CD14-positive monocyte (primary cell): ENCODE data around the gene MRPS14. TPM values are rescaled to one million over a fixed set of nuclear protein-coding genes. Genes with fewer than 3 reads are reported as not detected.

Experiments
- DNase-seq, 3 donors: peaks; one replicate each; pipeline ENCODE4 v3.0.0-alpha.2; 2011 to 2022
- H2AFZ ChIP-seq: 2 replicates; pipeline ENCODE4 v1.6.0; 2012; ENCODE audit warnings: mild to moderate bottlenecking, low read depth, low read length, inconsistent platforms; ENCODE audit not compliant: insufficient read depth, poor library complexity, severe bottlenecking
- H3K27ac ChIP-seq, 2 donors: 1 replicate in 1 of 2; 2 replicates in 1 of 2; pipeline ENCODE4 v1.5.1; 2012 to 2013; ENCODE audit warnings: low read length in 2 of 2, control low read depth in 1 of 2, inconsistent platforms in 1 of 2, low read depth in 1 of 2, mild to moderate bottlenecking in 1 of 2
- H3K27me3 ChIP-seq, 2 donors: one replicate each; pipeline versions ENCODE4 v1.6.0 to v1.6.1; 2011 to 2013; ENCODE audit warnings: low read length in 2 of 2; ENCODE audit not compliant: control insufficient read depth in 2 of 2, insufficient read depth in 2 of 2
- H3K36me3 ChIP-seq, 2 donors: replicated peaks in 1 of 2; 1 replicate in 1 of 2; 2 replicates in 1 of 2; pipeline versions ENCODE4 v1.5.1 to v1.6.1; 2012 to 2013; ENCODE audit warnings: low read length in 2 of 2, control low read depth in 1 of 2, inconsistent platforms in 1 of 2, mild to moderate bottlenecking in 1 of 2; ENCODE audit not compliant: insufficient read depth in 2 of 2, control insufficient read depth in 1 of 2
- H3K4me1 ChIP-seq, 2 donors: 1 replicate in 1 of 2; 2 replicates in 1 of 2; pipeline versions ENCODE4 v1.5.1 to v1.6.1; 2012 to 2013; ENCODE audit warnings: low read length in 2 of 2, control low read depth in 1 of 2, inconsistent platforms in 1 of 2, mild to moderate bottlenecking in 1 of 2, moderate library complexity in 1 of 2; ENCODE audit not compliant: insufficient read depth in 2 of 2, control insufficient read depth in 1 of 2
- H3K4me2 ChIP-seq: replicated peaks from 2 replicates; pipeline ENCODE3; 2012; ENCODE audit warnings: low read length, moderate library complexity, mild to moderate bottlenecking; ENCODE audit not compliant: poor library complexity, severe bottlenecking; ENCODE audit errors: extremely low read depth
- H3K4me3 ChIP-seq, 3 experiments: fragments of 200-600 bp in 1 of 3; sonication (generic) in 1 of 3; replicated peaks in 1 of 3; 1 replicate in 2 of 3; 2 replicates in 1 of 3; pipeline ENCODE4 v1.5.1; 2011 to 2013; ENCODE audit warnings: low read length in 3 of 3, mild to moderate bottlenecking in 3 of 3, control low read depth in 2 of 3, low read depth in 2 of 3, inconsistent platforms in 1 of 3, moderate library complexity in 1 of 3
- H3K79me2 ChIP-seq: 2 replicates; pipeline ENCODE4 v1.6.0; 2012; ENCODE audit warnings: mild to moderate bottlenecking, control low read depth, inconsistent platforms, low read length, moderate library complexity; ENCODE audit not compliant: insufficient read depth
- H3K9ac ChIP-seq: 2 replicates; pipeline ENCODE4 v1.6.0; 2017; ENCODE audit warnings: low read length, mild to moderate bottlenecking; ENCODE audit not compliant: insufficient read depth, poor library complexity, severe bottlenecking
- H3K9me3 ChIP-seq, 2 donors: replicated peaks in 1 of 2; 1 replicate in 1 of 2; 2 replicates in 1 of 2; pipeline versions ENCODE4 v1.5.1 to v1.6.1; 2012 to 2013; ENCODE audit warnings: low read length in 2 of 2, control low read depth in 1 of 2; ENCODE audit not compliant: control insufficient read depth in 1 of 2, insufficient read depth in 1 of 2
- H4K20me1 ChIP-seq: 2 replicates; pipeline ENCODE4 v1.6.0; 2012; ENCODE audit warnings: mild to moderate bottlenecking, low read length, control low read depth, moderate library complexity; ENCODE audit not compliant: insufficient read depth
- H3K27ac Mint-ChIP-seq, 7 donors: one replicate each; pipeline ENCODE4 v1.8.0; 2020; ENCODE audit warnings: mild to moderate bottlenecking in 7 of 7, mixed read lengths in 7 of 7, moderate library complexity in 6 of 7, inconsistent platforms in 2 of 7
- H3K27me3 Mint-ChIP-seq, 3 donors: one replicate each; pipeline ENCODE4 v1.8.0; 2021 to 2022; ENCODE audit warnings: low read depth in 3 of 3, mild to moderate bottlenecking in 3 of 3, mixed read lengths in 3 of 3, moderate library complexity in 3 of 3, inconsistent platforms in 1 of 3
- H3K36me3 Mint-ChIP-seq, 2 donors: one replicate each; pipeline ENCODE4 v1.8.0; 2020; ENCODE audit warnings: mixed read lengths in 2 of 2, inconsistent platforms in 1 of 2, mild to moderate bottlenecking in 1 of 2
- H3K4me1 Mint-ChIP-seq: one replicate; pipeline ENCODE4 v1.8.0; 2020; ENCODE audit warnings: mild to moderate bottlenecking, mixed read lengths
- H3K4me3 Mint-ChIP-seq, 2 donors: one replicate each; pipeline ENCODE4 v1.8.0; 2020; ENCODE audit warnings: mild to moderate bottlenecking in 2 of 2, mixed read lengths in 2 of 2, moderate library complexity in 1 of 2
- H3K9me3 Mint-ChIP-seq, 7 donors: one replicate each; pipeline ENCODE4 v1.8.0; 2020 to 2022; ENCODE audit warnings: mixed read lengths in 7 of 7, mild to moderate bottlenecking in 6 of 7, moderate library complexity in 6 of 7, inconsistent platforms in 2 of 7
- WGBS: methylation state at CpG from one replicate; pipeline ENCODE4 v1.1.5; 2013; ENCODE audit warnings: missing lambda C conversion rate; ENCODE audit not compliant: insufficient coverage; 5-methylcytosine and 5-hydroxymethylcytosine counted together
- intact Hi-C, 2 donors: fragments of 100-400 bp; cut with micrococcal nuclease; formaldehyde crosslinking; loops; one replicate each; pipeline versions ENCODE4 v1.15.0 to v1.15.1; 2023
- polyA plus RNA-seq, 3 donors: library from polyadenylated mRNA; depleted of rRNA in 1 of 3; unstranded in 2 of 3; stranded (reverse) in 1 of 3; fragments of 300-500 nt in 2 of 3; fragments of >200 nt in 1 of 3; fragmentation: Illumina TruSeq in 2 of 3; gene quantifications; 1 replicate in 2 of 3; 2 replicates in 1 of 3; pipeline ENCODE4 v1.2.3, GENCODE V29; 2012 to 2021
- TF ChIP-seq, protein P1 (sequence below): fragments of 200-600 bp; IDR thresholded peaks from one replicate; pipeline ENCODE4 v1.8.0; 2022; ENCODE audit warnings: antibody characterized with exemption, mild to moderate bottlenecking

Gene MRPS14
- polyA plus RNA-seq, 3 donors, result 5.4 to 53.2 (median 48.1) TPM

- no peak overlapping the region for H3K9ac ChIP-seq
- no peaks in the 10 kb centered on the region for H3K4me1 ChIP-seq
- no peak for DNase-seq
- no peaks in the 10 kb centered on the region for H4K20me1 ChIP-seq
- peaks cover 0 to 2% (median 0%) of the 10 kb centered on the region in 7 donors for H3K9me3 Mint-ChIP-seq
- intact Hi-C loops, result loop anchor here (5.0 to 10.0 kb wide), 3 partner anchors 91 to 288 kb away; no protein-coding TSS in a partner anchor
- H3K27me3 ChIP-seq, result no peaks in the 10 kb centered on the region
- H3K36me3 Mint-ChIP-seq, result no peaks in the 10 kb centered on the region
- peaks cover 14% of the 10 kb centered on the region for H3K4me1 Mint-ChIP-seq
- no peak overlapping the region for H3K27ac ChIP-seq
- WGBS, result no CpG with 5 or more reads among the region's 3 CpGs
- H3K4me3 ChIP-seq, result no peak overlapping the region
- H3K9me3 ChIP-seq, result no peaks in the 10 kb centered on the region
- H3K36me3 ChIP-seq, result no peaks in the 10 kb centered on the region
- H3K4me3 Mint-ChIP-seq, result no peak overlapping the region
- TF ChIP-seq, protein P1, sequence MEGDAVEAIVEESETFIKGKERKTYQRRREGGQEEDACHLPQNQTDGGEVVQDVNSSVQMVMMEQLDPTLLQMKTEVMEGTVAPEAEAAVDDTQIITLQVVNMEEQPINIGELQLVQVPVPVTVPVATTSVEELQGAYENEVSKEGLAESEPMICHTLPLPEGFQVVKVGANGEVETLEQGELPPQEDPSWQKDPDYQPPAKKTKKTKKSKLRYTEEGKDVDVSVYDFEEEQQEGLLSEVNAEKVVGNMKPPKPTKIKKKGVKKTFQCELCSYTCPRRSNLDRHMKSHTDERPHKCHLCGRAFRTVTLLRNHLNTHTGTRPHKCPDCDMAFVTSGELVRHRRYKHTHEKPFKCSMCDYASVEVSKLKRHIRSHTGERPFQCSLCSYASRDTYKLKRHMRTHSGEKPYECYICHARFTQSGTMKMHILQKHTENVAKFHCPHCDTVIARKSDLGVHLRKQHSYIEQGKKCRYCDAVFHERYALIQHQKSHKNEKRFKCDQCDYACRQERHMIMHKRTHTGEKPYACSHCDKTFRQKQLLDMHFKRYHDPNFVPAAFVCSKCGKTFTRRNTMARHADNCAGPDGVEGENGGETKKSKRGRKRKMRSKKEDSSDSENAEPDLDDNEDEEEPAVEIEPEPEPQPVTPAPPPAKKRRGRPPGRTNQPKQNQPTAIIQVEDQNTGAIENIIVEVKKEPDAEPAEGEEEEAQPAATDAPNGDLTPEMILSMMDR, result no peak
- peak overlapping the region; percentile 4 for H2AFZ ChIP-seq
- no peak overlapping the region for H3K4me2 ChIP-seq
- H3K79me2 ChIP-seq, result no peaks in the 10 kb centered on the region
- H3K27ac Mint-ChIP-seq, result no peak overlapping the region
- peaks cover 0 to 3% (median 1%) of the 10 kb centered on the region in 3 donors for H3K27me3 Mint-ChIP-seq
Observed at GRCh38 chr1:175036476-175036875, 13.3 kb upstream of the MRPS14 start.

DNA sequence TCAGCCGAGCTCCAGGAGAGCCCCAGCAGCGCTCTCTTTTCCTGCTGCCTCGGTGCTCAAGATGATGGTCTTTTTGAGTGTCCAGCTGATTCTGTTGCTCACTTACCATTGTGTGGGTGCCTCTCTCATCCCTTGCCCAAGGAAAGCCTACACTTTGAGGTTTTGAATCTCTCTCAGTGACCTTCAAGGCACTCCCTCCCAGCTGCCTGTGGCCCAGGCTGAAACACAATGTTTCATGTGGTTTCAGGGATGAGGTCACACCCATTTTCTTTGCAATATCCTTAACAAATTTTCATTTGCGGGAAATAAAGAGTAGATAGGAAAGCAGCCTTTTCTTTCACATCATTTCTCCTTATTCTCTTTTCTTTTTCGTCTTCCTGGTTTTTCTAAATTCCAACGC, 12.6 kb upstream of the MRPS14 start:
- H3K36me3 ChIP-seq, result no peaks in the 10 kb centered on the region
- peak overlapping the region; percentile 36 for H2AFZ ChIP-seq
- 100% methylated on average over 3 of the region's 6 CpGs for WGBS
- H3K4me3 Mint-ChIP-seq, result no peak overlapping the region
- H3K36me3 Mint-ChIP-seq, result no peaks in the 10 kb centered on the region
- H3K79me2 ChIP-seq, result no peaks in the 10 kb centered on the region
- H3K4me1 Mint-ChIP-seq, result peaks cover 14% of the 10 kb centered on the region
- TF ChIP-seq, protein P1, result no peak
- H3K4me3 ChIP-seq, result no peak overlapping the region
- no peak overlapping the region for H3K4me2 ChIP-seq
- no peak overlapping the region for H3K27ac Mint-ChIP-seq
- no peak overlapping the region for H3K9ac ChIP-seq
- H3K9me3 ChIP-seq, result no peaks in the 10 kb centered on the region
- no peaks in the 10 kb centered on the region for H3K4me1 ChIP-seq
- intact Hi-C loops, result loop anchor here (5.0 to 10.0 kb wide), 3 partner anchors 91 to 289 kb away; no protein-coding TSS in a partner anchor
- DNase-seq, result no peak
- H3K9me3 Mint-ChIP-seq, result peaks cover 0 to 2% (median 0%) of the 10 kb centered on the region in 7 donors
- H3K27me3 ChIP-seq, result no peaks in the 10 kb centered on the region
- no peak overlapping the region for H3K27ac ChIP-seq
- peaks cover 0 to 3% (median 1%) of the 10 kb centered on the region in 3 donors for H3K27me3 Mint-ChIP-seq
- H4K20me1 ChIP-seq, result no peaks in the 10 kb centered on the region
